IPS-20b (cell line): ENCODE measurements around the gene ERCC2.

Experiments used
- H3K27ac ChIP-seq: one replicate; pipeline ENCODE4 v1.5.1; 2013; ENCODE audit warnings: low read length
- H3K27me3 ChIP-seq: 2 replicates; pipeline ENCODE4 v1.6.1; 2013; ENCODE audit warnings: mild to moderate bottlenecking, low read length, inconsistent platforms; ENCODE audit not compliant: insufficient read depth
- H3K36me3 ChIP-seq: 2 replicates; pipeline ENCODE4 v1.6.1; 2013; ENCODE audit warnings: low read depth, mild to moderate bottlenecking, inconsistent platforms, low read length, moderate library complexity; ENCODE audit not compliant: insufficient read depth
- H3K4me1 ChIP-seq: 2 replicates; pipeline ENCODE4 v1.6.1; 2013; ENCODE audit warnings: mild to moderate bottlenecking, control low read depth, inconsistent platforms, low read length, moderate library complexity; ENCODE audit not compliant: insufficient read depth
- H3K4me3 ChIP-seq: 2 replicates; pipeline ENCODE4 v1.5.1; 2013; ENCODE audit warnings: mild to moderate bottlenecking, low read length, inconsistent platforms
- H3K9ac ChIP-seq: 2 replicates; pipeline ENCODE4 v1.6.1; 2013; ENCODE audit warnings: low read depth, mild to moderate bottlenecking, inconsistent platforms, low read length, moderate library complexity
- H3K9me3 ChIP-seq: 2 replicates; pipeline ENCODE4 v1.6.1; 2013; ENCODE audit warnings: mild to moderate bottlenecking, low read depth, low read length, inconsistent platforms; ENCODE audit not compliant: insufficient read depth

ERCC2 gene

GRCh38 chr19:45363861-45364459, 6.4 kb downstream of the ERCC2 start:
- Histone ChIP-seq H3K4me3 (no peak overlapping the region), H3K9ac (no peak overlapping the region), H3K27me3 (no peaks in the 10 kb centered on the region), H3K36me3 (peaks cover 66% of the 10 kb centered on the region), H3K9me3 (no peaks in the 10 kb centered on the region), H3K27ac (no peak overlapping the region), H3K4me1 (no peaks in the 10 kb centered on the region)

GRCh38 chr19:45362291-45362690, 8.1 kb downstream of the ERCC2 start:
- peaks cover 71% of the 10 kb centered on the region for H3K36me3 ChIP-seq

GRCh38 chr19:45361608-45362007, 8.8 kb downstream of the ERCC2 start:
- H3K27ac ChIP-seq, result no peak overlapping the region
- H3K4me1 ChIP-seq, result no peaks in the 10 kb centered on the region
- H3K36me3 ChIP-seq, result peaks cover 78% of the 10 kb centered on the region

More at GRCh38 chr19:45362291-45362690, 8.1 kb downstream of the ERCC2 start:
- no peak overlapping the region for H3K4me3 ChIP-seq
- no peaks in the 10 kb centered on the region for H3K27me3 ChIP-seq
- no peaks in the 10 kb centered on the region for H3K9me3 ChIP-seq
- H3K4me1 ChIP-seq, result no peaks in the 10 kb centered on the region
- H3K27ac ChIP-seq, result no peak overlapping the region
- H3K9ac ChIP-seq, result no peak overlapping the region

GRCh38 chr19:45358213-45358792, 12.1 kb downstream of the ERCC2 start:
- H3K27me3 ChIP-seq, result no peaks in the 10 kb centered on the region
- no peak overlapping the region for H3K27ac ChIP-seq
- H3K9me3 ChIP-seq, result no peaks in the 10 kb centered on the region
- no peak overlapping the region for H3K9ac ChIP-seq
- no peak overlapping the region for H3K4me3 ChIP-seq
- H3K36me3 ChIP-seq, result peaks cover 86% of the 10 kb centered on the region
- no peaks in the 10 kb centered on the region for H3K4me1 ChIP-seq

More at GRCh38 chr19:45361608-45362007, 8.8 kb downstream of the ERCC2 start:
- Histone ChIP-seq H3K4me3 (no peak overlapping the region), H3K9me3 (no peaks in the 10 kb centered on the region), H3K27me3 (no peaks in the 10 kb centered on the region), H3K9ac (no peak overlapping the region)

- Histone ChIP-seq H3K36me3 (peaks cover 85% of the 10 kb centered on the region), H3K9me3 (no peaks in the 10 kb centered on the region)
Observed at GRCh38 chr19:45357445-45357783, 13.0 kb downstream of the ERCC2 start.

GRCh38 chr19:45356760-45357444, 13.5 kb downstream of the ERCC2 start:
- Histone ChIP-seq H3K36me3 (peaks cover 85% of the 10 kb centered on the region), H3K4me1 (no peaks in the 10 kb centered on the region), H3K9ac (no peak overlapping the region), H3K27me3 (no peaks in the 10 kb centered on the region), H3K9me3 (no peaks in the 10 kb centered on the region), H3K4me3 (no peak overlapping the region), H3K27ac (no peak overlapping the region)

More at GRCh38 chr19:45357445-45357783, 13.0 kb downstream of the ERCC2 start:
- no peak overlapping the region for H3K4me3 ChIP-seq
- no peaks in the 10 kb centered on the region for H3K27me3 ChIP-seq
- no peaks in the 10 kb centered on the region for H3K4me1 ChIP-seq
- H3K9ac ChIP-seq, result no peak overlapping the region
- no peak overlapping the region for H3K27ac ChIP-seq

GRCh38 chr19:45355910-45356309, 14.5 kb downstream of the ERCC2 start:
- Histone ChIP-seq H3K4me1 (no peaks in the 10 kb centered on the region), H3K27me3 (no peaks in the 10 kb centered on the region), H3K36me3 (peaks cover 85% of the 10 kb centered on the region), H3K4me3 (no peak overlapping the region), H3K9ac (no peak overlapping the region), H3K9me3 (no peaks in the 10 kb centered on the region), H3K27ac (no peak overlapping the region)

- H3K9ac ChIP-seq, result no peak overlapping the region
Observed at GRCh38 chr19:45355402-45355801, 15.0 kb downstream of the ERCC2 start.

GRCh38 chr19:45354241-45354842, 16.0 kb downstream of the ERCC2 start:
- H3K36me3 ChIP-seq, result peaks cover 93% of the 10 kb centered on the region
- H3K9me3 ChIP-seq, result no peaks in the 10 kb centered on the region
- no peaks in the 10 kb centered on the region for H3K27me3 ChIP-seq
- H3K4me1 ChIP-seq, result no peaks in the 10 kb centered on the region
- H3K4me3 ChIP-seq, result no peak overlapping the region
- no peak overlapping the region for H3K27ac ChIP-seq
- no peak overlapping the region for H3K9ac ChIP-seq

More at GRCh38 chr19:45355402-45355801, 15.0 kb downstream of the ERCC2 start:
- Histone ChIP-seq H3K4me1 (no peaks in the 10 kb centered on the region), H3K9me3 (no peaks in the 10 kb centered on the region), H3K27ac (no peak overlapping the region), H3K27me3 (no peaks in the 10 kb centered on the region), H3K4me3 (no peak overlapping the region), H3K36me3 (peaks cover 90% of the 10 kb centered on the region)

GRCh38 chr19:45352914-45353796, 17.2 kb downstream of the ERCC2 start:
- Histone ChIP-seq H3K4me1 (no peaks in the 10 kb centered on the region), H3K9ac (no peak overlapping the region), H3K36me3 (peaks cover 81% of the 10 kb centered on the region), H3K9me3 (no peaks in the 10 kb centered on the region), H3K27ac (no peak overlapping the region), H3K27me3 (no peaks in the 10 kb centered on the region), H3K4me3 (no peak overlapping the region)

GRCh38 chr19:45352471-45352870, 17.9 kb downstream of the ERCC2 start:
- Histone ChIP-seq H3K27me3 (no peaks in the 10 kb centered on the region), H3K9me3 (no peaks in the 10 kb centered on the region), H3K4me1 (no peaks in the 10 kb centered on the region), H3K27ac (no peak overlapping the region), H3K4me3 (no peak overlapping the region), H3K9ac (no peak overlapping the region), H3K36me3 (peaks cover 74% of the 10 kb centered on the region)
